ENCODE data around the gene AMPD1. TPM values are rescaled to one million over a fixed set of nuclear protein-coding genes. Genes with fewer than 3 reads are reported as not detected.

The AMPD1 gene
- total RNA-seq, 2 experiments from 2014 or later, result not detected

DNA sequence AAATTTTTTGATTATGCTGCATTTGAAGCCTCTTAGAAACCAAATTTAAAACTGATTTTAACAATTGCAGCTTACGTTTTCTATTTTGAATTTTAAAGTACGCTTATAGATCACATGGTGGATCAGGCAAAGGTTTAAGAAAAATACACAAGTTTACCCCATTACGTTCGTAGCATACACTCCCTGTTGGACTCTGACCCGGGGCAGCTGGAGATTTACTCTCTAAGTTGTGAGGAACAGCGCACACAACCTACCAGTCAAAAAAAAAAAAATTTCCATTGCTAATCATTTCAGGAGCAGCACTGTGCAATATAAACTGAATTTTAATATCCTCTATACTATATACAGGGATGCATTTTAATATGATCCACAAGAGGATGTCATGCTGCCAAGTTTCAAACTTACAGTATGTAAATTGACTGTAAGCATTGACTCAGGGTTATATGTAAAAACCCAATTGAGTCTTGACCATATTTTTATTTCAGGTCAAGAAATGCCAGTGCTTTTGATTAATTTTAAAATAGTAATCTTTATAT lies 42.0 kb upstream of the AMPD1 start:
- no peak overlapping the region for H3K4me3 ChIP-seq (ENCODE audit: low read length)
- H3K27me3 ChIP-seq (ENCODE audit: control insufficient read depth in 1 of 2, insufficient read depth in 2 of 2, low read length in 2 of 2), result no peaks in the 10 kb centered on the region
- no peak overlapping the region for H3K27ac Mint-ChIP-seq
- no peaks in the 10 kb centered on the region for H3K27me3 Mint-ChIP-seq
- H3K4me1 ChIP-seq (ENCODE audit: insufficient read depth, low read length), result no peaks in the 10 kb centered on the region
- ChIA-PET CTCF (no interaction called here), POLR2A (interaction anchor here (1.1 to 1.5 kb wide), 2 partner anchors 18 to 21 kb away, joined by 3 read pairs; no protein-coding TSS in a partner anchor)
- H3K27ac ChIP-seq (ENCODE audit: low read depth in 1 of 2, low read length in 2 of 2), result no peak overlapping the region
- TF ChIP-seq, protein P1, sequence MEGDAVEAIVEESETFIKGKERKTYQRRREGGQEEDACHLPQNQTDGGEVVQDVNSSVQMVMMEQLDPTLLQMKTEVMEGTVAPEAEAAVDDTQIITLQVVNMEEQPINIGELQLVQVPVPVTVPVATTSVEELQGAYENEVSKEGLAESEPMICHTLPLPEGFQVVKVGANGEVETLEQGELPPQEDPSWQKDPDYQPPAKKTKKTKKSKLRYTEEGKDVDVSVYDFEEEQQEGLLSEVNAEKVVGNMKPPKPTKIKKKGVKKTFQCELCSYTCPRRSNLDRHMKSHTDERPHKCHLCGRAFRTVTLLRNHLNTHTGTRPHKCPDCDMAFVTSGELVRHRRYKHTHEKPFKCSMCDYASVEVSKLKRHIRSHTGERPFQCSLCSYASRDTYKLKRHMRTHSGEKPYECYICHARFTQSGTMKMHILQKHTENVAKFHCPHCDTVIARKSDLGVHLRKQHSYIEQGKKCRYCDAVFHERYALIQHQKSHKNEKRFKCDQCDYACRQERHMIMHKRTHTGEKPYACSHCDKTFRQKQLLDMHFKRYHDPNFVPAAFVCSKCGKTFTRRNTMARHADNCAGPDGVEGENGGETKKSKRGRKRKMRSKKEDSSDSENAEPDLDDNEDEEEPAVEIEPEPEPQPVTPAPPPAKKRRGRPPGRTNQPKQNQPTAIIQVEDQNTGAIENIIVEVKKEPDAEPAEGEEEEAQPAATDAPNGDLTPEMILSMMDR (IDR thresholded peaks at IDR 0.05), result no peak
- no peak overlapping the region for H3K4me3 Mint-ChIP-seq
- peaks cover 46% of the 10 kb centered on the region for H3K4me1 Mint-ChIP-seq (ENCODE audit: low read depth)
- ATAC-seq (ENCODE audit: poor library complexity) (no peak), DNase-seq (no peak)
- H3K36me3 ChIP-seq (ENCODE audit: insufficient read depth, low read length), result peaks cover 94% of the 10 kb centered on the region
- H3K36me3 Mint-ChIP-seq (ENCODE audit: low read depth), result peaks cover 93% of the 10 kb centered on the region
- no peaks in the 10 kb centered on the region for H3K9me3 Mint-ChIP-seq
- intact Hi-C loops (cut with DNase I, micrococcal nuclease), result no loop called here
- no peaks in the 10 kb centered on the region for H3K9me3 ChIP-seq (ENCODE audit: control insufficient read depth in 1 of 2, insufficient read depth in 1 of 2, low read length in 2 of 2)

DNA sequence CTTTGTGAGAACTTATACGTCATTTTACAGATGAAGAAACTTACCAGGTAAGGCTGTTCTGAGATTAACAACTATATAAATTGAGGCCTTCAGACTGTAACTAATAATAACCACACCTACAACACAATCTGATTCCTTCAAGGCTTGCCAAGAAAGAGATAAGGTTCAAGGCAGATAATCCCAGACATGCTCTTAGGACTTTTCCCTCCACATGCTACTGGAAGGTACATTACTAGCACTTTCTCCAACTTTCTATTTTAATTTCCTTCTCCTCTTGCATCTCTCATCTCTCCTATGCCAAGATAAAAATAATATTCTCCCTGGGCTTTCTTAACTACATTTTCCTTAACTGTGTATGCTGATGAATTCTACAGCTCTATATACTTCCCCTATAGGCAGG lies 40.1 kb upstream of the AMPD1 start:
- Mint-ChIP-seq H3K4me1 (ENCODE audit: low read depth) (peaks cover 31% of the 10 kb centered on the region), H3K27me3 (no peaks in the 10 kb centered on the region), H3K4me3 (no peak overlapping the region), H3K36me3 (ENCODE audit: low read depth) (peaks cover 93% of the 10 kb centered on the region), H3K9me3 (no peaks in the 10 kb centered on the region), H3K27ac (peak overlapping the region; percentile 40)
- POLR2A ChIA-PET, result no interaction called here
- H3K36me3 ChIP-seq (ENCODE audit: insufficient read depth, low read length), result peaks cover 95% of the 10 kb centered on the region
- TF ChIP-seq, protein P1 (IDR thresholded peaks at IDR 0.05), result no peak
- ATAC-seq (ENCODE audit: poor library complexity) (no peak), DNase-seq (no peak)
- intact Hi-C loops (cut with DNase I, micrococcal nuclease), result no loop called here
- CTCF ChIA-PET, result no interaction called here
- H3K4me1 ChIP-seq (ENCODE audit: insufficient read depth, low read length), result no peaks in the 10 kb centered on the region
- H3K27ac ChIP-seq (ENCODE audit: low read depth in 1 of 2, low read length in 2 of 2), result no peak overlapping the region
- no peak overlapping the region for H3K4me3 ChIP-seq (ENCODE audit: low read length)
- no peaks in the 10 kb centered on the region for H3K27me3 ChIP-seq (ENCODE audit: control insufficient read depth in 1 of 2, insufficient read depth in 2 of 2, low read length in 2 of 2)
- no peaks in the 10 kb centered on the region for H3K9me3 ChIP-seq (ENCODE audit: control insufficient read depth in 1 of 2, insufficient read depth in 1 of 2, low read length in 2 of 2)

DNA sequence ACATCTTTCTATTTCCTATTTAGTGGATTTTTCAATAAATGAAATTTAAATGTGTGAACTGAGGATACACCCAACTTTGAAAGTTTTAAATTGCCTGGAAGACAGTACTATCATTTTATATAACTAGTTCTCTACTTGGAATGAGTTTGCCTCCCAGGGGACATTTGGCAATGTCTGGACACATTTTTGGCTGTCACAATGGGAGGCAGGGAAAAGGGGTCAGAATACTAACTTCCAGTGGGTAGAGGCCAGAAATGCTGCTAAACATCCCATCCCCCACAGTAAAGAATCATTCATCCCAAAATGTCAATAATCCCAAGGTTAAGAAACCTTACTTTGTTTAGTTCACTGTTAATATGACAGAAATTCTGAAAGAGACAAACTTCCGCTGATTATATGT lies 34.4 kb upstream of the AMPD1 start:
- H3K9me3 Mint-ChIP-seq, result no peaks in the 10 kb centered on the region
- no peaks in the 10 kb centered on the region for H3K27me3 Mint-ChIP-seq
- ChIA-PET POLR2A (no interaction called here), CTCF (no interaction called here)
- no peak for ATAC-seq (ENCODE audit: poor library complexity)
- no peak for DNase-seq
- intact Hi-C loops (cut with DNase I, micrococcal nuclease), result no loop called here
- Histone ChIP-seq H3K9me3 (ENCODE audit: control insufficient read depth in 1 of 2, insufficient read depth in 1 of 2, low read length in 2 of 2) (no peaks in the 10 kb centered on the region), H3K4me1 (ENCODE audit: insufficient read depth, low read length) (no peaks in the 10 kb centered on the region), H3K27ac (ENCODE audit: low read depth in 1 of 2, low read length in 2 of 2) (no peak overlapping the region), H3K4me3 (ENCODE audit: low read length) (no peak overlapping the region), H3K36me3 (ENCODE audit: insufficient read depth, low read length) (peaks cover 100% of the 10 kb centered on the region), H3K27me3 (ENCODE audit: control insufficient read depth in 1 of 2, insufficient read depth in 2 of 2, low read length in 2 of 2) (no peaks in the 10 kb centered on the region)
- no peak overlapping the region for H3K27ac Mint-ChIP-seq
- TF ChIP-seq, protein P1 (IDR thresholded peaks at IDR 0.05), result no peak
- H3K4me3 Mint-ChIP-seq, result no peak overlapping the region
- H3K4me1 Mint-ChIP-seq (ENCODE audit: low read depth), result peaks cover 9% of the 10 kb centered on the region
- peaks cover 99% of the 10 kb centered on the region for H3K36me3 Mint-ChIP-seq (ENCODE audit: low read depth)
